Measurements from ENCODE around the gene PPP1R14C.

The PPP1R14C gene

DNA sequence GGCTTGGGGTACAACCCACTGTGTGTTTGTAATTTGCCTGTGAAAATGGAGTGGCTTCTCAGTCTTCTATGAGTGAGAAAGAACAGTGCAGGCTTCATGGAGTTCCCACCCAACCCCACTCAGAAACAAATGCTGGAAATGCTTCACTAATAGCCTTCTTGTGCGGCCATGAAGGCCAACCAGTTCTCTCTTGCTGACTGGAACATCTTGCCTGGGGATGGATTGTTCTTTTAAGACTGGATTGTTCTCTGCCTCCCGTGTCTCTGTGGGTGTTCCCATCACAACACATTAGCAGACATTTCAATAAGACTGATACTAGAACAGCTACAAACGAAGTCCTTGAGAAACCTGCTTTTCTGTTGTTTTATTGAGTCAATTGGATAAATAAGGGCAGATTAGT, 110.6 kb downstream of the PPP1R14C start:
- DNase-seq = no peak

DNA sequence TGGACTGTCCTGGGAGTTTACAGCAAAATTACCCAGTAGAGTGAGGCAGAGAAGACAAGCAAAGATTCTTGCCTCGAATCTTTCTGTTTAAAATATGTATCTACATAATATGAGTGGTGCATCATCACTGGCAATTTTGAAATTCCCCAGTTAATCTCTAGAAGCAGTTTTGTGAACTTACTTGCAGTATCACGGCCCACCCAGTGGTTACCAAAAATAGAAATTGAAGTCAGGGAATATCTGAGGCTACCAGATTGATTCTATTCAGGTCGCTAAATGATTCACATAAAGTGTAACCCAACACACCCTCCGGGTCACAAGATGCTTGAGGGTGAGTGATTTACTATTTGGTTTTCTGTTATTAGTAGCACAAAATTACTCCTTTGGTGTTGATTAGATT, 111.9 kb downstream of the PPP1R14C start:
- DNase-seq = no peak

DNA sequence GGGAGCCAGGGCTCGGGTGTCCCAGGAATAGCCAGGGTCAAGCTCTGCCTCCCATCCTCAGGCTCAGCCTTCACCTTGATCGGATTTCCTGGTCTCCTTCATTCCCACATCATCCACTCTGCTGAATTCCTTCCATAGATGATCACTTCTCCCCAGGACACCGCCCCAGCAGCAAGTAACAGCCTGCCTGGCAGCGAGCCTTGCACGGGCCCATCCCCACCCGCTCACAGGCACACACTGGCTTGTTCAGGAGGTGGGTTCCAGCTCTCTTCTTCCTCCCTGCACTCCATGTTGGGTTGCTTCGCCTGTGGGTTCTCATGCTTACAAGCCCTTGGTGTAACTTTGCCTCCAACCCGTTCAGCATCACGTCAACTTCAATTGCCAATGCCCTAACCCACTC, 113.0 kb downstream of the PPP1R14C start:
- DNase-seq = no peak

DNA sequence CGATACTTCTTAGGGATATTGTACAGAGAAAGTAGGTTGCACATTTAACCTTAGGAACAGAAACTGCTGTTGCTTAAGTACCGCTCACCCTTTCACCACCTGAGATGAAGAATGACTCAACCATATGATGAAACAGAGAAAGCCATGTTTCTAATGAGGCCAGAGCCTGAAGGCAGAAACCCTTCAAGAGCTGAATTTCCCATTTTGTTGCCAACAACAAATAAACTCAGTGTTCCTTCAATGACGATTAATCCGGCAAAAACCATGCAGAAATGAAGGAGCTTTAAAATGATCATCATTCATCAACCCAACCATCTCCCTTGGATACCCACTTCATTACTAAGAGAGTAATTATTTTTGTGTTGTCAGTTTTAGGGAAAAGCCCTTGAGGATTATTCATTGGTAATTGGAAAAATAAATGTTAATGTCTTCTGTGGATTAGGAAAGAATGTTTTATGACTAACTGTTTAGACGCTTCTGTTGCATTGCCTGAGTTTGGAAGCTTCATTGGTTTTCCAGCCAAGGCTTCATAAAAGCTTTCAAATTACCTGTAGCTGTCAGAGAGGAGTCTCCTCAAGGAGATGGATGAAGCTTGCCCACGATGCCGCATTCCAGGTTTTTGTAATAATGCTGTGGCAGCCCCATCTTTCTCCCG, 113.9 kb downstream of the PPP1R14C start:
- no peak for DNase-seq

DNA sequence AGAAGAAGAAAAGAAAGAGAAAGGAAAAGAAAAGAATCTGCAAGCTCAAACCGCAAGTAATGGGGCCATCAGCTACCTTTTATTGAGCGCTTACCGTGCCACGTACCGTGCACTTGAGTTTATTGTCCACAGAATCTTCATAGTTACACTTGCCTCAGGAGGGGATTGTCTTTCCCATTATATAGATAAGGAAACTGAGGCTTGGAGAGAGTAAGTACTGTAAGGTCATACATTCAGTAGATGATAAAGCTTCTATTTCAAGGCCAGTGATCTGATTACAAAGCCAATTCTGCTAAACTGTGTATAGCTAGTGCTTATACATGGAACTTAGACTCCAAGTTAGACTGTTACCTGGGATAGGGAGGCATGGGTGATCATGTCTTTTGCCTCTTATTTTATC, 115.5 kb downstream of the PPP1R14C start:
- no peak for DNase-seq

DNA sequence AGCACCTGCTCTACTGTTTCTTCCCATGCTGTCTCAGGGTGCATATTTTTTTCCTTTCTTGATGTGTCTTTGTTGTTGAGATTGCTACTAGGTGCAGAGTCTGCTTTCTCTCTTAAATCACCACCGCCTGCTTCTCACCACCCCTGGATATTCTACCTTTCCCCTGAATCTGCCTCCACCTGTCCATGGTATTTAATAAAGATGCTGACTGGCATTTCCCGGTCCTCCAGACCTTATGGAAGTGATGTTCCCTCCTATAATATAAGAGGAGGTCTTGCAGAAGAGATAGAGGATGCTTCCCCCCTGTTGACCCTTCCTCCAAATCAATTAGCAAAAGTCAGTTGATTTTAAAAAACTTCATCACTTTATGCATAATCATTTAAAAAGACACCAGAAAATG, 118.1 kb downstream of the PPP1R14C start:
- DNase-seq = no peak

DNA sequence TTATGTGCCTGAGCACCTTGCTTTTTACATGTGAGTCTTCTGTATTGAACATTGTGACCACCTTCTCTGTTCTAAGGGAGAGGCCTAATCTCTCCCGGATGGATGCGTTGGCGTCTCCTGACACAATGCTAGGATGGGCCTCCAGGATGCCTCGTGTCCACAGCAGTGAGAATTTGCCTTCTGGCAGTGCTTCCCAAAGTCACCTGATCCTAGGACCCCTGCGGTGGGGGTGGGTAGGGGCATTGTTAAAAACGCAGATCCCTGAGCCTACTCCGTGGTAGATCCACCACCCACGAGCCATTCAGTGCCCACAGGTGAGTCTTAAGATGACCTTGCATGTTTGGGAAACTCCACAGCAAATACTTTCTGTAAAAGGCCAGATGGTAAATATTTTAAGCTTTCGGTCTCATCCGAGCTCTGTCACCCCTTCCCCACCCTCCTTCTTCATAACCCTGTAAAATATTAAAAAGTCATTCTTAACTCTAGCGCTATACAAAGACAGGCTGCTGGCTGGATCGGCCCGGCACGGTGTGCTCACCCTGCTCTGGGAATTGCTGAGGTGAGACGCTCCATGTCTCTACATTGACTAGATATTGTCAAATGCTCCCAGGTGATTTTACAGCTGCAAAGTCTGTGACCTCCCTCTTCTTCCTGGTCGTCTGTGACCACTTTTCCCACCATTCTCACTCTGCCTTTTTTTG, 119.3 kb downstream of the PPP1R14C start:
- DNase-seq = no peak

DNA sequence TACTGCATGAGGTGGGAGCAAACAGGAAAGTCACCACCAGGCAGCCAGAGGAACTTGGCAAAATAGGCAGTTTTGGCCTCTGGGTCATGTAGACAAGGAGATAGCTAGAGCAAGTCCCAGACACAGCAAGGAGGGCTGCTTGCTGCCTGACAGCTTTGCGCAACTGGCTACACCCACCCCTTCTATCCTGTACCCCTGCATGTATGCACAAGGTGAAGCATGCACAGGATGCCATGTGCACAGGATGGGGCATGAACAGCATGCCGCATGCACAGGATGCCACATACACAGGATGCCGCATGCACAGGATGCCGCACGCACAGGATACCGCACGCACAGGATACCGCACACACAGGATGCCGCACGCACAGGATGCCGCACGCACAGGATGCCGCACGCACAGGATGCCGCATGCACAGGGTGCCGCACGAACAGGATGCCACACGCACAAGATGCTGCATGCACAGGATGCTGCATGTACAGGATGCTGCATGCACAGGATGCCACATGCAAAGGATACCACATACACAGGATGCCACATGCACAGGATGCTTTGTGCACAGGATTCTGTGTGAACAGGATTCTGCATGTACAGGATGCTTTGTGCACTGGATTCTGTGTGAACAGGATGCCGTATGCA, 121.0 kb downstream of the PPP1R14C start:
- DNase-seq = no peak

DNA sequence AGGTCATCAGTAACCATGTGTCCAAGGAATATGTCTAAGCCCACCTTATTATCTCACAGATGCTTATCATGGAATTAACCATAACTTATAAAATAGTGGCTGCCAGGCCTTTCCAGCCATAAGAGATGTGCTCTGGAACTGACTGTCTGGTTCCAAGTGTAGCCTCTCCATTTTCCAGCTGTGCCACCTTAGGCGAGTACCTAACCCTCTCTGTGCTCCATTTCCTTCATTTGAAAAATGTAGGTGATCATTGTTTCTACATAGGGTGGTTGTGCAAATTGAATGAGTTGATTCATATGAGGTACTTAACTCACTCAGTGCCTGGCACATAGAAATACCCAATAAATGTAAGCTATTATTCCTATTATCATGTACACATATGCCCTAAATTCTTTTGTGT, 123.5 kb downstream of the PPP1R14C start:
- no peak for DNase-seq

GRCh38 chr6:150266963-150267685, 124.3 kb downstream of the PPP1R14C start:
- DNase-seq = no peak

- DNase-seq = no peak
Observed at GRCh38 chr6:150267686-150268561, 125.1 kb downstream of the PPP1R14C start.

- DNase-seq = no peak
Observed at GRCh38 chr6:150269130-150269856, 126.4 kb downstream of the PPP1R14C start.

DNA sequence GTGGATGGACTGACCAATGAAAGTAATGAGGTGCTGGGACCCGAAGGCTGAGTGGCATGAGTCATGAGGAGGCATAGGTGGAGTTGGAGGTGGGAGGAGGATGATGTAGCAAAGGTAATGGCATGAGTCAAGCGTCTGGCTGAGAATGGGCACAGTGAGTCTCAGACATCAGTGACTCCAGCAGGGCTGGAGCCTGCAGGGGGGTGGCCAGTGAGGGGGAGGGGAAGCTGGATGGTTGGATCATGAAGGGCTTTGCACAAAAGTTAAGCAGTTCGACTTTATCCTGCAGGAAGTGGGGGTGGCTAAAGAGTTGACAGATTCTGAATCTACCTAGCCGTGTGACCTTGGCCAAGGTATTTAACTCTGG, 127.0 kb downstream of the PPP1R14C start:
- no peak for DNase-seq

- no peak for DNase-seq
Observed at GRCh38 chr6:150270330-150271052, 127.6 kb downstream of the PPP1R14C start.

- DNase-seq = no peak
Observed at GRCh38 chr6:150271172-150271500, 128.3 kb downstream of the PPP1R14C start.

- no peak for DNase-seq
Observed at GRCh38 chr6:150271501-150272263, 128.8 kb downstream of the PPP1R14C start.

DNA sequence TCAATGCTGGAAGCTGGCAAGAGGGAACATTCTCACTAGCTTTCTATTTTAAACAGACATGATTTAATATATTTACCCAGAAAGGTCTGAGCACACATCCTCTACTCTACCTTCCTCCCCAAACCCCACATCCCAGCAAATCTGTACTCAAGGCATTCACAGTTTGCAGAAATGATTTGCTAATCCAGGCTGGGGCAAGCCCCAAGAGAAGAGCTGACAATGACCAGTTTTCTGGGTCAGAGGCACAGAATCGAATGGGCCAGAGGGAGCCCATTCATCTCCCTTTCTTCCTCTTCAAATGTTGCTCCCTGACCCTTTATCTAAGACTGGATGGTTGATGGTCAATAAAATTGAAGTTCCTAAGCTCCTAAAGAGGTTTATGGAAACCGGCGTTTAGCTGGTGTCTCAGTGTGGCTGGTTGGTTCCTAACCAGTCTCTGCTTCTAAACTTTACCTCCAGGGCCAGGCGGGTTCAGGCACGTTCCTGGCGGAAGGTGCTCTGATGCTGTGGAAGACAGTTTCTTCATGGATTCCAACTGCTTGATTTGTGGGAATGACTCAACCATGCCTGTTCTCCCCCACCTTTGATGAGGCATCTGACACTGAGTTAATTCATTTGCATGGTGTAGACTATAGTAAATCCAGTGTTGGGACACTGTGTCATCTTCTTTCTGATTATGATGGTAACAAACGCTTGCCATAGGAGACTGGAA, 129.6 kb downstream of the PPP1R14C start:
- no peak for DNase-seq

DNA sequence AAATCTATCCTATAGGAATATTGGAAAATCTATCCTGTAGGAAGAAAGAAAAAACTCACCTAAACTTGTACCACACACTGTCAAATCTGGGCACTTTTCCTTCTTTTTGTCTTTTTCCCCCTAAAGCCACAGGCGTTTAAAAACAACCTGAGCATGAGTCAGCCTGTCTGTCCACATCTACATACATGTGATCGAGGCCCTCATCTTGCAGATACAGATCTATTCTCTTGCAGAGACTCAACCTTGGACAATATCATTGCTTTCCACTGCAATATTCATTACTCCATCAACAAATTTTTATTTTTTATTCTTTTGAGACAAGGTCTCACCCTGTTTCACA, 130.1 kb downstream of the PPP1R14C start:
- no peak for DNase-seq

DNA sequence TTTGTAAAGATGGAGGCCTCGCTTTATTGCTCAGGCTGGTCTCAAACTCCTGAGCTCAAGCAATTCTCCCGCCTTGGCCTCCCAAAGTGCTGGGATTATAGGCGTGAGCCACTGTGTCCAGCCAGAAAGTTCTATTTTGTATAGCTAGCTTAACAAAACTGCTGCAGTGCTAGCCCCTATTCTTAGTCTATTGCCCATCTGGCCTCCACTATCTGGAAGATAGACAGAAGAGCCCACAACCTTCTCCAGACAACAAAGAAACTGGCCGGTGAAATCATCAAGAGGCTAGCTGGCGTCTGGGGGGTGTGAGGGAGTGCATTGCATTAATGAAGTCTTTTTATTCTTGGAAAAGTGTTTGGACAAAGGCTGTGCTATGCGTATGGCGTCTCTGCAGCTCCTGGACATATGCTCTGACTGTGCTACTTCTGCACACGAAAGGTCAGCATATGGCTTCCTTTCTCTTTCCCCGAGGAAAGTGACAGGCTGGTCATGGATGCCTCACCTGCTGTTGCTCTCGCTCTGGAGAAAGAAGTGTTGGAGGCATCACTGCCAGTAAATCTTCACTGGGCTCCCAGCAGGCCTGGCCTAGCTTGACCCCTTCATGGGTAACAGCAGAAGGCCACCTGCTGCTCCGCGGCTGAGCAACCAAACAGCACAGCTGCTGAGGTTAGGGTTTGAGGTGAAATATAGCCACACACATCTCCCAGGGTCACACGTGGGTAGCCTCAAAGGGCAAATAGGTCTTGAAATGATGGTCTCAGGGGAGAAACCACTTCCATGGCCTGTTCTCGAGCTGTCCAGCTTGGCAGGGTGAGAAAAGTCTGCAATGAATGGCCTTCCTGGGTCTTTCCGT, 130.8 kb downstream of the PPP1R14C start:
- DNase-seq = no peak
